NCI-H2227 (cell line): Measurements from ENCODE around the gene OR5V1.
"Not testable (repeated sequence)": the region's sequence is repeated elsewhere in the genome, so short reads cannot be mapped to it uniquely, and the experiment has no call there.

Source experiments
- DNase-seq: peaks from one replicate; lab custom pipeline; 2025; ENCODE audit not compliant: unreplicated experiment; lab: John Stamatoyannopoulos, UW

The OR5V1 gene

GRCh38 chr6:29368765-29369164 is at the start of gene OR5V1:
TSS of gene OR5V1 (minus strand) at chr6:29368865. CDS start at chr6:29356195, 12,670 bp downstream.
- DNase-seq: no peak

- DNase-seq: no peak
These were observed 45.9 kb upstream of the OR5V1 start, which contains the start of gene OR12D1 for GRCh38 chr6:29414588-29414987. TSS of gene OR12D1 (plus strand) at chr6:29414928.

DNA sequence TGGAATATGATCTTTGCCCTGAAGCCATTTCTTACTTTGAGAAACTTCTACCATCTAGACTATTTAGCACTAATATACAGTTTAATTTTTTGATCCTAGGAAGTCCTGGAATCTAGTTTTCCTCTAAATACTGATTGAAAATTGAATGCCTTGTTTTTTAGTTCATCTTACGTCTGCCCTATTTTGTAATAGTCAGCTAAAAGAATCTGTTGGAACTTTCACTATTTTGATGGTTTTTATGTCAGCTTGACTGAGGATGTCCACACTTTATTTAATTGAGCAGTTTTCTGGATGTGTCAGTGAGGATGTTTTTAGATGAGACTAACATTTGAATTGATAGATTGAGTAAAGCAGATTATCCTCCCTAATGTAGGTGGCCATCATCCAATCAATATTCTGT is 35.1 kb upstream of the OR5V1 start:
- no peak for DNase-seq

DNA sequence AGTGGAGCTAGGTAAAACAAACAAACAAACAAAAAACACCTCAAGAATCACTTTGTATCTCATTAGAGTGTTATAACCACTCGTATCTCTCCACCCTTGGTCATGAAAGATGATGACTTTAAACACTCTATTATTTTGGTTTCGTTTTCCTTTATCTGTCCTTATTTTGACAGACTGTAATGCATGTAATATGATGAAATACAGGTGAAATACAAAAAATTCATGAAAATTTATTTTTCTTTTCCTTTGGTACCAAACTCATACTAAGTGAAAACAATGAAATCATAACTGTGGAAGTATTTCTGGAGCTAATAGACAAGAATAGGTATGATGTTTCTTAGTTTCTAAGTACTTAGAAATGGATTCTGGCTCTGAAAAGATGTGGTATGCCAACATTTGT is 30.9 kb upstream of the OR5V1 start:
- no peak for DNase-seq

DNA sequence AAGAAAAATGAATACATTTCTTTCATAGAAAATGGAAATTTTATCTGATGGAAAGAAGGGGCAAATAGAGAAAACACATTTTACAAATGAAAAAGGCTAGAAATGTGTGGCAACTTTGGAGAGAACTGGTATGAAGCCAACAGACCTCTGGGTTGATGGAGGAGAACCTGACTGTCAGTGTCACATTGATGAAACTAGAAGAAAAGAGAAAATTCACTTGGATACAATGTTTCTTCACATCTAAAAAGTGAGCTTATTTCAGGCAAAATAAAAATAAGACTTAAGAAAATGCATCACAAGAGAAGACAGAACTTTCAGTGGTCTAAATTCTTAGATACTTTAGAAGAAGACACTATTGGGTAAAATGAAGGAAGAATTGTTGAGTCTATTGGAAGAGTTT is 26.7 kb upstream of the OR5V1 start, which contains the start of gene OR12D2:
OR12D2 (plus strand) TSS at position 301 of the 400 bp plus-strand sequence. CDS start 1,069 bp downstream, outside the sequence.
- DNase-seq: no peak

DNA sequence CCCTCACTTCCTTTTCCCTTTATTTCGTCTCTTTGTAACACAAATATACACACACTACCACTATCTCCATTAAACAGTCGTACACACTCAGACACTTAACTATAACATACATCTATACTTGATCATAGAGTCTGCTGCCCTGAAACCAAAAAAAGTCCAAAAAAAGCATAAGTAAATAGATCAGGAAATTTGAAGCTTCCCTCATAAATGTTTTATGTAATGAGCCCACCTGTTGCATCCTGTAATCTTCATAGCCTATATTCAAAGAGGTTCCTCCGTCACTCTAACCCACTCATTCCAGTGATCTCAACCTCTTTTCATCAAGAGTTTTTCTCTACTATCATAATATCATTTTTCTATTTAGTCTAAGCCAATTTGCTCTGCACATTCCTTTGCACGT is 19.9 kb upstream of the OR5V1 start:
- no peak for DNase-seq

GRCh38 chr6:29376003-29376402 is 7.3 kb upstream of the OR5V1 start:
- DNase-seq: no peak

DNA sequence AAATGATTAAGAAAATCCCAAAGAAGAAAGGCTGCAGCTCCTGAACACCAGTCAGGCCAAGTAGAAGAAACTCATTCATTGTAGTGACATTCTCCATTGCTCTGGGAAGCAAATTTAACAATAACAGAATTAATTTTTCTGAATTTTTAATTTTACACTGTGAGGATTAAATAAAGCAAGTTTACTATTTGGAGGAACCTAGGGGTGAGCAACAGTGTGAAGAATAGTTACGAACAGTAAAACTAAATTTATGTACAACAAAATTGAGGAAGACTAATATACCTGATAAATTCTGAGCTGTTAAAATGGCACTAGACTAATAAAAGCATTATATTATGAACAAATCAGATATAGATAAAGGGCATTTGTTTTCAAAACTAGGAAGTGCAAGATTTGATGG is 6.5 kb upstream of the OR5V1 start, which contains the start of gene OR12D3:
OR12D3 (minus strand) TSS at position 101 of the 400 bp plus-strand sequence; CDS start at position 97, 4 bp downstream.
- no peak for DNase-seq

- DNase-seq: no peak
These were observed 13.1 kb downstream of the OR5V1 start for GRCh38 chr6:29355603-29356002.

DNA sequence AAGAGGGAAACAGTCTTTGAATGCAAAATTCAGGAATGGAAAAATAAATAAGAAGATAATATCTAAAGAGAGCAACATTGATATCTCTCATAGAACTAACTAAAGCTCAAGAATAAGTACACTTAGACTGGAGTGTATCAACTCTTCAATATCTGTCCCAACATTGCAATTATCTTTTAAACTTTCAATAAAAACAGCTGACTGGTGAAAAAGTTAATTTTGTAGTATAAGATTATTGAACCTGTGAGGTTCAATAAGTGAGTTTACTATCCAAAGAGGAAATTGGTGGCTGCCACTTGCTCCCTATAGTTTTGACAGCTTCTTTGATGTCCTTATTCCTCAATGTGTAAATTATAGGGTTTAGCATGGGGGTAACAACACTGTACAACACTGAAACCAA is 13.7 kb downstream of the OR5V1 start:
- DNase-seq: no peak

DNA sequence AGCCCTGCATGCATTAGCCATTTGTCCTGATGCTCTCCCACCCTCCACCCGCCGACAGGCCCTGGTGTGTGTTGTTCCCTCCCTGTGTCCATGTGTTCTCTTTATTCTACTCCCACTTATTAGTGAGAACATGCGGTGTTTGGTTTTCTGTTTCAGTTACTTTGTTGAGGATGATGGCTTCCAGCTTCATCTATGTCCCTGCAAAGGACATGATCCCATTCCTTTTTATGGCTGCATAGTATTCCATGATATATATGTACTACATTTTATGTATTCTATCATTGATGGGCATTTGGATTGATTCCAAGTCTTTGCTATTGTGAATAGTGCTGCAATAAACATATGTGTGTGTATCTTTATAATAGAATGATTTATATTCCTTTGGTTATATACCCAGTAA is 19.3 kb downstream of the OR5V1 start:
- not testable (repeated sequence) for DNase-seq

- DNase-seq: no peak
These were observed 23.3 kb downstream of the OR5V1 start for GRCh38 chr6:29345380-29345779.

DNA sequence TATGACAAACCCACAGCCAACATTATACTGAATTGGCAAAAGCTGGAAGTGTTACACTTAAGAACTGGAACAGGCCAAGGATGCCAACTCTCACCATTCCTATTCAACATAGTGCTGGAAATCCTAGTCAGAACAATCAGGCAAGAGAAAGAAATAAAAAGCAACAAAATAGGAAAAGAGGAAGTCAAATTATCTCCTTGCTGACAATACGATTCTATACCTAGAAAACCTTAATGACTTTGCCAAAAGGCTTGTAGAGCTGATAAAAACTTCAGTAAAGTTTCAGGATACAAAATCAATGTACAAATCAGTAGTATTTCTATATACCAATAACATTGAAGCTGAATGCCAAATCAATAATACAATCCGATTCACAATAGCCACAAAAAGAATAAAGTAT is 32.4 kb downstream of the OR5V1 start:
- DNase-seq: no peak

DNA sequence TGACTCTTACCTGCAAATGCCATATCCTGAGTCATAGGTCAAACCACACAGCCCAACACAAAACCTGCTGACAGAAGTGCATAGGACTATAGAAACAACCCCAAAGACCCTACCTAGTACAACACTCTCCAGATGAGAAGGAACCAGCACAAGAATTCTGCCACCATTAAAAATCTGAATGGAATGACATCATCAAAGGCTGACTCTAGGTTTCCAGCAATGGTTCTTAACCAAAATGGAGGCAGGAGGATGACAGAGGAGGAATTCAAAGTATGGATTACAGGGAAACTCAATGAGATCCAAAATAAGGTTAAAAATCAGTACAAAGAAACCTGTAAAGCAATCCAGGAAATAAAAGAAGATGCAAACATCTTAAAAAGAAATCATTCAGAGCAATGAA is 36.0 kb downstream of the OR5V1 start:
- no peak for DNase-seq

DNA sequence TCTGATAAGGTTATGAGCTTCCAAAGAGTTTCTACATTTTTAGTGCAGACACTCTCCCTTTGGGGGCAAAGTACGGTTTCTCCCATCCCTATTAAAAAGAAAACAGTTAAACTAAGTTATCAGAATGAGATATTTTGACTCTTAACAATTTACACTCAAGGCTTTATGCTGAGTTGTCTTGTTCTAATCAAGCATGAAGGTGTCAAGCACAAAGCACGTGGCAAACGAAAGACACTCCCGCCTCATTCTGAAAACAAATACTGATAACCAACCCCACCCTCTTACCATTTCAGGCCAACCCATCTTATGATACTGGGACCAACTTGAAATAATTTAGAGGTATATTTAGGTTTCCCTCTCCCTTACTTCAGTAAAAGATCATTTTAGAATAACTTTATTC is 42.9 kb downstream of the OR5V1 start:
- DNase-seq: no peak

DNA sequence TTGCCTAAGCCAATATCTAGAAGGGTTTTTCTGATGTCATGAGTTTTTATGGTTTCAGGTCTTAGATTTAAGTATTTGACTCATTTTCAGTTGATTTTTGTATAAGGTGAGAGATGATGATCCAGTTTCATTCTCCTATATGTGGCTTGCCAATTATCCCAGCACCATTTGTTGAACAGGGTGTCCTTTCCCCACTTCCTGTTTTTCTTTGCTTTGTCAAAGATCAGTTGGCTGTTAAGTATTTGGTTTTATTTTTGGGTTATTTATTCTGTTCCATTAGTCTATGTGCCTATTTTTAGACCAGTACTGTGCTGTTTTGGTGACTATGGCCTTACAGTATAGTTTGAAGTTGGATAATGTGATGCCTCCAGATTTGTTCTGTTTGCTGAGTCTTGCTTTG is 45.3 kb downstream of the OR5V1 start:
- not testable (repeated sequence) for DNase-seq

DNA sequence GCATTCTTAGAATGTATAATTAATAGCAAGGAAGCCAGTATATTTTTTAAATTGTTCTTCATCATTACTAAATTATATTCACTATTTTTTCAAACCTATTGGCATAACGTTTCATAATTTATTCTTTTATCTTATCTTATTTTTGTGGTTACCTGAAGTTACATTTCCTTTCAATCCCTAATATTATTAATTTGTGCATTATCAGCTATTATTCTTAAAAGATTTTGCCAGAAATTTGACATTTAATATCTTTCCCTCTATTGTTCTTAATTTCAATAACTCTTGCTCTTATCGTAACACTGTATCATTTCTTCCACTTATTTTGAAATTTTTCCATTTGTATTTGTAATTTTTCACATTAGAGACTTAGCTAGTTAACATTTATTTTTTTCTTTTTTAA is 48.7 kb downstream of the OR5V1 start:
- DNase-seq: no peak
